OCI-LY7 (cell line): ENCODE data around the gene GPR183. TPM values are rescaled to one million over a fixed set of nuclear protein-coding genes. Genes with fewer than 3 reads are reported as not detected.
A peak's percentile ranks its signal among the peaks of the same experiment; 100 is the strongest.

Experiments used
- BruUV-seq: library from RNA; stranded (reverse); fragments of 400-500 nt; replicated peaks from 2 replicates; lab custom pipeline; 2021; lab: Mats Ljungman, UMichigan
- CTCF ChIA-PET: fragments of 300-600 bp; sonication (Branson Sonifier 250); formaldehyde crosslinking; loops from one replicate; lab custom pipeline; 2022; ENCODE audit warnings: antibody characterized with exemption; ENCODE audit not compliant: unreplicated experiment; lab: Charles Lee
- POLR2A ChIA-PET: fragments of 300-600 bp; sonication (Branson Sonifier 250); formaldehyde crosslinking; loops from one replicate; lab custom pipeline; 2022; ENCODE audit warnings: antibody characterized with exemption; lab: Charles Lee
- DNase-seq: peaks from one replicate; pipeline ENCODE4 v3.0.0-alpha.2; 2015; ENCODE audit warnings: low spot score
- H2AFZ ChIP-seq: fragments of 200-600 bp; sonication (generic), shearing (Covaris generic); 2 replicates; pipeline ENCODE4 v1.6.1; 2014; ENCODE audit warnings: mild to moderate bottlenecking, antibody characterized with exemption, low read length, moderate library complexity
- H3K27ac ChIP-seq: fragments of 200-600 bp; sonication (generic); 2 replicates; pipeline ENCODE4 v1.5.1; 2014; ENCODE audit warnings: mixed run types, low read depth, mild to moderate bottlenecking, moderate library complexity, low read length, inconsistent platforms; ENCODE audit not compliant: poor library complexity, severe bottlenecking
- H3K36me3 ChIP-seq: fragments of 200-600 bp; sonication (generic); 2 replicates; pipeline ENCODE4 v1.6.1; 2014; ENCODE audit warnings: mild to moderate bottlenecking, antibody characterized with exemption, low read length, moderate library complexity, mixed read lengths; ENCODE audit not compliant: insufficient read depth
- H3K4me1 ChIP-seq: fragments of 200-600 bp; sonication (generic); 2 replicates; pipeline ENCODE4 v1.5.1; 2014; ENCODE audit warnings: mild to moderate bottlenecking, low read length; ENCODE audit not compliant: insufficient read depth, poor library complexity, severe bottlenecking
- H3K4me2 ChIP-seq: fragments of 200-600 bp; sonication (generic); 2 replicates; pipeline ENCODE4 v1.6.1; 2014; ENCODE audit warnings: mild to moderate bottlenecking, low read length
- H3K4me3 ChIP-seq: fragments of 200-600 bp; sonication (generic); 2 replicates; pipeline ENCODE4 v1.5.1; 2014; ENCODE audit warnings: mild to moderate bottlenecking, low read depth, low read length; ENCODE audit not compliant: poor library complexity, severe bottlenecking
- H3K79me2 ChIP-seq: fragments of 200-600 bp; sonication (generic); 2 replicates; pipeline ENCODE4 v1.6.1; 2016; ENCODE audit warnings: low read depth, mild to moderate bottlenecking, low read length, moderate library complexity, mixed read lengths; ENCODE audit not compliant: insufficient read depth
- H3K9me2 ChIP-seq: fragments of 200-600 bp; sonication (generic); 2 replicates; pipeline ENCODE4 v1.6.1; 2016; ENCODE audit warnings: mild to moderate bottlenecking, low read length, mixed read lengths; ENCODE audit not compliant: insufficient read depth
- H3K9me3 ChIP-seq: fragments of 200-600 bp; sonication (generic); 2 replicates; pipeline ENCODE4 v1.6.1; 2014; ENCODE audit warnings: mild to moderate bottlenecking, mixed run types, low read length, mixed read lengths
- H4K20me1 ChIP-seq: fragments of 200-600 bp; sonication (generic); 2 replicates; pipeline ENCODE4 v1.6.1; 2014; ENCODE audit warnings: mild to moderate bottlenecking, antibody characterized with exemption, low read length, moderate library complexity, mixed read lengths; ENCODE audit not compliant: insufficient read depth
- CTCF ChIP-seq: fragments of 200-600 bp; sonication (generic); conservative IDR thresholded peaks from 2 replicates; pipeline ENCODE4 v1.5.1; 2014; ENCODE audit warnings: mild to moderate bottlenecking, antibody characterized with exemption, low read length, moderate library complexity, mixed read lengths
- EZH2phosphoT487 ChIP-seq: fragments of 200-600 bp; sonication (generic); IDR thresholded peaks from 2 replicates; pipeline ENCODE4 v1.6.1; 2018; ENCODE audit warnings: low read depth, borderline replicate concordance, mild to moderate bottlenecking, mixed run types, antibody characterized with exemption, low read length, moderate library complexity, mixed read lengths
- intact Hi-C: fragments of 100-400 bp; cut with micrococcal nuclease; formaldehyde crosslinking; loops from one replicate; pipeline ENCODE4 v1.10.0; 2022; ENCODE audit not compliant: unreplicated experiment
- total RNA-seq, 2 experiments: library from RNA; depleted of rRNA in 1 of 2; stranded (reverse); fragments of >200 nt in 1 of 2; shearing (Covaris generic) in 1 of 2; gene quantifications; 2 replicates each; pipeline ENCODE4 v1.2.3, GENCODE V29; 2014 to 2022

The GPR183 gene
- total RNA-seq, 2 experiments from 2014 or later = not detected

DNA sequence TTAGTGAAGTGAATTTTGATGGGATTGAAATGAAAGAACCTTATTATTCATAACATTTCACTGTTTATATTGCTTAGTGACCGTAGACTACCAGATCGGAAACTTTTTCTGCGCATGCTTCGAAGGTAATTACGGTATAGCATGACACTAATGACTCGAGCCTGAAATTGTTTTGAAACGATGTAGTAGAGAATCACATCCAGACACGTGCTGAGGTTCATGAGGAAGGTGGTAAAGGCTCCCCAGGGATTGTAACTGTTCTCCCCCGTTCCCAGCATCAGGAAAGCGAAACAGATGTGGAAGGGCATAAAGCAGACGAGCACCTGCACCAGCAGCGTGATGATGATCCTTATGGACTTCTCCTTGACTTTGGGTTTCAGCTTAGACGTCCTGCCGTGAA lies 52.4 kb downstream of the GPR183 start:
- Histone ChIP-seq H3K4me2 (peak overlapping the region; percentile 81; the same call in 1 of the 2 replicates), H3K9me2 (no peaks in the 10 kb centered on the region), H3K27ac (no peak overlapping the region), H3K9me3 (no peaks in the 10 kb centered on the region), H3K4me1 (peaks cover 29% of the 10 kb centered on the region), H3K36me3 (peaks cover 43% of the 10 kb centered on the region), H2AFZ (no peak overlapping the region), H3K79me2 (peaks cover 62% of the 10 kb centered on the region), H3K4me3 (no peak overlapping the region), H4K20me1 (0 out of 2 replicates have a peak, but pooled peaks cover 4% of the 10 kb centered on the region)
- TF ChIP-seq EZH2phosphoT487 (no peak), CTCF (no peak)
- POLR2A ChIA-PET = interaction anchor here (0.6 to 4.1 kb wide), 5 partner anchors 21 to 52 kb away, joined by 3 to 51 read pairs (median 4); no protein-coding TSS in a partner anchor
- BruUV-seq = no TSS peak
- DNase-seq = no peak
- CTCF ChIA-PET = no interaction called here
- intact Hi-C loops = loop anchor here (2.0 to 10.0 kb wide), 2 partner anchors 16 to 250 kb away; partner anchors contain the start of gene TM9SF2

DNA sequence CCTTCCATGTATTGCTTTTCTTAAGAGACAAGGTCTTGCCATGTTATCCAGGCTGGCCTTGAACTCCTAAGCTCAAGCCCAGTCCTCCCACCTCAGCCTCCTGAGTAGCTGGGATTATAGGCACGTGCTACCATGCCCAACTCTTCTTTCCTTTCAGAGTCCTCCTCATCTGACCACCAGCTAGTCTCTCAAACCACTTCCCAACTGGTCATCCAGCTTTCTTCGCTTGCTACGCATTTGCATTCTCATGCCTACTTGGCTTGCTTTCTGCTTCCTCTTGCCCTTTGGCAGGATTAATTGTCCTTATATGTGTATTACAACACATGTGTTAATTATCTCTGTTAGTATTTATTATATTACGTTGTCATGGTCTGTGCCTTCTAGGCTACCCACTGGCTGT lies 55.3 kb downstream of the GPR183 start:
- Histone ChIP-seq H3K79me2 (peaks cover 43% of the 10 kb centered on the region), H3K36me3 (peaks cover 50% of the 10 kb centered on the region), H4K20me1 (0 out of 2 replicates have a peak, but pooled peaks cover 4% of the 10 kb centered on the region), H3K9me3 (no peaks in the 10 kb centered on the region), H3K4me1 (peaks cover 16% of the 10 kb centered on the region), H3K27ac (no peak overlapping the region), H2AFZ (no peak overlapping the region), H3K4me2 (no peak overlapping the region), H3K9me2 (no peaks in the 10 kb centered on the region), H3K4me3 (no peak overlapping the region)
- ChIA-PET POLR2A (interaction anchor here (0.7 kb wide), 1 partner anchor 9 kb away, joined by 4 read pairs; no protein-coding TSS in a partner anchor), CTCF (no interaction called here)
- TF ChIP-seq EZH2phosphoT487 = no peak
- no peak for TF ChIP-seq CTCF
- intact Hi-C loops = loop anchor here (10.0 kb wide), 1 partner anchor 253 kb away; the partner anchor contains the start of gene TM9SF2
- no peak for DNase-seq
- BruUV-seq = no TSS peak
